ENCODE results near the gene SPECC1L.

SPECC1L gene

GRCh38 chr22:24433001-24433827, 162.6 kb downstream of the SPECC1L start:
- DNase-seq: no peak

- no peak for DNase-seq
Observed at GRCh38 chr22:24433828-24434470, 163.3 kb downstream of the SPECC1L start.

GRCh38 chr22:24434471-24435322, 164.1 kb downstream of the SPECC1L start:
- no peak for DNase-seq

GRCh38 chr22:24435323-24435645, 164.7 kb downstream of the SPECC1L start:
- no peak for DNase-seq

- no peak for DNase-seq
Observed at GRCh38 chr22:24435861-24436371, 165.3 kb downstream of the SPECC1L start.

GRCh38 chr22:24436553-24436952, 165.9 kb downstream of the SPECC1L start:
- DNase-seq: no peak

GRCh38 chr22:24437091-24437490, 166.5 kb downstream of the SPECC1L start:
- DNase-seq: no peak

- no peak for DNase-seq
Observed at GRCh38 chr22:24437741-24438328, 167.2 kb downstream of the SPECC1L start.

- no peak for DNase-seq
Observed at GRCh38 chr22:24440270-24440717, 169.7 kb downstream of the SPECC1L start.

- no peak for DNase-seq
Observed at GRCh38 chr22:24440718-24441405, 170.2 kb downstream of the SPECC1L start.

- no peak for DNase-seq
Observed at GRCh38 chr22:24441406-24442351, 171.0 kb downstream of the SPECC1L start.

- no peak for DNase-seq
Observed at GRCh38 chr22:24442352-24442744, 171.7 kb downstream of the SPECC1L start.

- DNase-seq: no peak
Observed at GRCh38 chr22:24443668-24444067, 173.0 kb downstream of the SPECC1L start.

GRCh38 chr22:24444251-24444650, 173.6 kb downstream of the SPECC1L start:
- DNase-seq: no peak

GRCh38 chr22:24444729-24445466, 174.3 kb downstream of the SPECC1L start:
- DNase-seq: no peak

- DNase-seq: no peak
Observed at GRCh38 chr22:24445481-24446259, 175.0 kb downstream of the SPECC1L start.

- no peak for DNase-seq
Observed at GRCh38 chr22:24446260-24446611, 175.6 kb downstream of the SPECC1L start.

- DNase-seq: no peak
Observed at GRCh38 chr22:24450610-24451009, 180.0 kb downstream of the SPECC1L start.

GRCh38 chr22:24451162-24451561, 180.5 kb downstream of the SPECC1L start:
- no peak for DNase-seq

- DNase-seq: no peak
Observed at GRCh38 chr22:24453853-24454252, 183.2 kb downstream of the SPECC1L start.

Measured in GOT3 (cell line).